Measurements from ENCODE around the gene RFX8. TPM values are rescaled to one million over a fixed set of nuclear protein-coding genes. Genes with fewer than 3 reads are reported as not detected.

The RFX8 gene
- polyA plus RNA-seq, 1 experiment = 1.8 TPM

- no peaks in the 10 kb centered on the region for H3K27me3 ChIP-seq (ENCODE audit: control insufficient read depth, insufficient read depth, low read length)
- ChIA-PET POLR2A (no interaction called here), CTCF (interaction anchor here (0.5 to 1.4 kb wide), 3 partner anchors 57 to 485 kb away, joined by 4 to 10 read pairs (median 5); no protein-coding TSS in a partner anchor)
- no peaks in the 10 kb centered on the region for H3K9me3 ChIP-seq (ENCODE audit: control insufficient read depth, insufficient read depth, low read length)
- no peak for DNase-seq (ENCODE audit: low read depth, low spot score)
- H3K4me3 ChIP-seq (ENCODE audit: low read depth, low read length) = no peak overlapping the region
- H3K27ac ChIP-seq (ENCODE audit: low read depth, low read length) = no peak overlapping the region
- no peak for TF ChIP-seq CTCF (IDR thresholded peaks at IDR 0.05; ENCODE audit: low read depth, low read length)
These were observed 75.7 kb downstream of the RFX8 start for GRCh38 chr2:101399021-101399799.

- CTCF ChIA-PET = interaction anchor here (1.4 kb wide), 1 partner anchor 56 kb away, joined by 4 read pairs; no protein-coding TSS in a partner anchor
- H3K27ac ChIP-seq (ENCODE audit: low read depth, low read length) = no peak overlapping the region
- DNase-seq (ENCODE audit: low read depth, low spot score) = no peak
- H3K27me3 ChIP-seq (ENCODE audit: control insufficient read depth, insufficient read depth, low read length) = no peaks in the 10 kb centered on the region
- no peak overlapping the region for H3K4me3 ChIP-seq (ENCODE audit: low read depth, low read length)
- no peak for TF ChIP-seq CTCF (IDR thresholded peaks at IDR 0.05; ENCODE audit: low read depth, low read length)
- no peaks in the 10 kb centered on the region for H3K9me3 ChIP-seq (ENCODE audit: control insufficient read depth, insufficient read depth, low read length)
- POLR2A ChIA-PET = no interaction called here
These were observed 76.6 kb downstream of the RFX8 start for GRCh38 chr2:101398116-101398821.

GRCh38 chr2:101396316-101396717 is 78.6 kb downstream of the RFX8 start:
- Histone ChIP-seq H3K27me3 (ENCODE audit: control insufficient read depth, insufficient read depth, low read length) (no peaks in the 10 kb centered on the region), H3K4me3 (ENCODE audit: low read depth, low read length) (no peak overlapping the region; the same call in 1 of the 2 replicates), H3K27ac (ENCODE audit: low read depth, low read length) (peak overlapping the region; percentile 83), H3K9me3 (ENCODE audit: control insufficient read depth, insufficient read depth, low read length) (no peaks in the 10 kb centered on the region)
- no peak for TF ChIP-seq CTCF (IDR thresholded peaks at IDR 0.05; ENCODE audit: low read depth, low read length)
- ChIA-PET CTCF (interaction anchor here (1.3 to 2.2 kb wide), 4 partner anchors 9 to 436 kb away, joined by 3 to 12 read pairs (median 6); partner anchors contain the start of gene CREG2), POLR2A (no interaction called here)
- peak; percentile 69 for DNase-seq (ENCODE audit: low read depth, low spot score)

- Histone ChIP-seq H3K9me3 (ENCODE audit: control insufficient read depth, insufficient read depth, low read length) (no peaks in the 10 kb centered on the region), H3K4me3 (ENCODE audit: low read depth, low read length) (no peak overlapping the region; the same call in 1 of the 2 replicates), H3K27me3 (ENCODE audit: control insufficient read depth, insufficient read depth, low read length) (no peaks in the 10 kb centered on the region), H3K27ac (ENCODE audit: low read depth, low read length) (peak overlapping the region; percentile 83)
- CTCF ChIA-PET = interaction anchor here (1.3 to 2.2 kb wide), 4 partner anchors 9 to 436 kb away, joined by 3 to 12 read pairs (median 6); partner anchors contain the start of gene CREG2
- no peak for DNase-seq (ENCODE audit: low read depth, low spot score)
- POLR2A ChIA-PET = no interaction called here
- no peak for TF ChIP-seq CTCF (IDR thresholded peaks at IDR 0.05; ENCODE audit: low read depth, low read length)
These were observed 79.2 kb downstream of the RFX8 start for GRCh38 chr2:101395545-101396315.
